SK-N-SH (cell line): ENCODE results near the gene AGR3. TPM values are rescaled to one million over a fixed set of nuclear protein-coding genes. Genes with fewer than 3 reads are reported as not detected.

Experiments
- CTCF ChIA-PET: fragments of 300-600, 350-600 bp; formaldehyde crosslinking; extraction: SDS; loops from one replicate; lab custom pipeline; 2021; lab: Yijun Ruan, JAX
- POLR2A ChIA-PET: fragments of 350-600 bp; sonication (Branson Sonifier 250); formaldehyde crosslinking; extraction: SDS; loops from one replicate; lab custom pipeline; 2020; ENCODE audit warnings: antibody characterized with exemption, inconsistent platforms; lab: Yijun Ruan, JAX
- DNase-seq: peaks from one replicate; pipeline ENCODE4 v3.0.0; 2012
- H2AFZ ChIP-seq: fragments of 200-600 bp; sonication (generic); 2 replicates; pipeline ENCODE4 v1.8.1; 2016; ENCODE audit warnings: antibody characterized with exemption, mild to moderate bottlenecking, low read depth
- H3F3A ChIP-seq: fragments of 200-600 bp; sonication (generic); replicated peaks from 2 replicates; pipeline ENCODE3; 2016; ENCODE audit warnings: antibody characterized with exemption, mild to moderate bottlenecking; ENCODE audit not compliant: insufficient read depth
- H3K27ac ChIP-seq, 2 experiments: fragments of 200-500 bp in 1 of 2; fragments of 200-600 bp in 1 of 2; sonication (Bioruptor generic) in 1 of 2; sonication (generic), shearing (Covaris generic) in 1 of 2; 2 replicates each; pipeline versions ENCODE4 v1.5.1 to v1.6.1; 2014 to 2016; ENCODE audit warnings: low read depth in 2 of 2, inconsistent platforms in 1 of 2, low read length in 1 of 2, mild to moderate bottlenecking in 1 of 2, mixed read lengths in 1 of 2
- H3K27me3 ChIP-seq: fragments of 200-600 bp; sonication (generic), shearing (Covaris generic); 2 replicates; pipeline ENCODE4 v1.6.1; 2016; ENCODE audit warnings: mixed run types; ENCODE audit not compliant: insufficient read depth
- H3K36me3 ChIP-seq, 2 experiments: fragments of 200-500 bp in 1 of 2; fragments of 200-600 bp in 1 of 2; sonication (Bioruptor generic) in 1 of 2; sonication (generic) in 1 of 2; replicated peaks in 1 of 2; 2 replicates each; pipeline versions ENCODE3 to v1.5.1; 2014 to 2016; ENCODE audit warnings: low read length in 1 of 2, mild to moderate bottlenecking in 1 of 2; ENCODE audit not compliant: insufficient read depth in 2 of 2, control insufficient read depth in 1 of 2
- H3K4me1 ChIP-seq, 2 experiments: fragments of 200-500 bp in 1 of 2; fragments of 200-600 bp in 1 of 2; sonication (Bioruptor generic) in 1 of 2; sonication (generic), shearing (Covaris generic) in 1 of 2; 2 replicates each; pipeline versions ENCODE4 v1.5.1 to v1.6.1; 2014 to 2016; ENCODE audit warnings: low read depth in 1 of 2, low read length in 1 of 2, mixed run types in 1 of 2; ENCODE audit not compliant: insufficient read depth in 2 of 2, control insufficient read depth in 1 of 2
- H3K4me2 ChIP-seq: fragments of 200-600 bp; sonication (generic), shearing (Covaris generic); 2 replicates; pipeline ENCODE4 v1.6.1; 2017; ENCODE audit warnings: mixed run types
- H3K4me3 ChIP-seq, 2 experiments: fragments of 200-500 bp in 1 of 2; fragments of 200-600 bp in 1 of 2; sonication (Bioruptor generic) in 1 of 2; sonication (generic), shearing (Covaris generic) in 1 of 2; 2 replicates each; pipeline versions ENCODE4 v1.5.1 to v1.8.1; 2014 to 2016; ENCODE audit warnings: low read depth in 2 of 2, inconsistent platforms in 1 of 2, low read length in 1 of 2, mild to moderate bottlenecking in 1 of 2, mixed read lengths in 1 of 2, moderate library complexity in 1 of 2
- H3K79me2 ChIP-seq: fragments of 200-600 bp; sonication (generic); 2 replicates; pipeline ENCODE4 v1.8.1; 2017; ENCODE audit warnings: mild to moderate bottlenecking; ENCODE audit not compliant: insufficient read depth
- H3K9ac ChIP-seq: fragments of 200-600 bp; sonication (generic); 2 replicates; pipeline ENCODE4 v1.6.1; 2017; ENCODE audit warnings: mixed run types
- H3K9me2 ChIP-seq: fragments of 200-600 bp; sonication (generic); 2 replicates; pipeline ENCODE4 v1.6.1; 2017; ENCODE audit warnings: mixed run types
- H3K9me3 ChIP-seq: fragments of 200-600 bp; sonication (generic); 2 replicates; pipeline ENCODE4 v1.6.1; 2017; ENCODE audit warnings: mixed run types, mild to moderate bottlenecking, moderate library complexity
- H4K20me1 ChIP-seq: fragments of 200-600 bp; sonication (generic); 2 replicates; pipeline ENCODE4 v1.6.1; 2017; ENCODE audit warnings: mild to moderate bottlenecking, mixed run types; ENCODE audit not compliant: insufficient read depth
- EP300 ChIP-seq, 2 experiments: IDR thresholded peaks; 2 replicates each; pipeline versions ENCODE4 v1.4.0 to v1.6.1; 2012; ENCODE audit warnings: borderline replicate concordance in 1 of 2, low read depth in 1 of 2, low read length in 1 of 2
- EZH2phosphoT487 ChIP-seq: fragments of 200-600 bp; sonication (generic); IDR thresholded peaks from 2 replicates; pipeline ENCODE4 v1.6.1; 2017; ENCODE audit warnings: low read depth, mixed run types, mild to moderate bottlenecking, antibody characterized with exemption, moderate library complexity, borderline replicate concordance
- FOSL2 ChIP-seq: IDR thresholded peaks from 2 replicates; pipeline ENCODE4 v1.4.0; 2012; ENCODE audit warnings: low read depth, mild to moderate bottlenecking, moderate library complexity, borderline replicate concordance
- FOXJ3 ChIP-seq: sonication (generic); formaldehyde crosslinking; IDR thresholded peaks from 2 replicates; pipeline ENCODE4 v1.5.1; 2020; ENCODE audit warnings: mild to moderate bottlenecking, missing genetic modification reagents
- GABPA ChIP-seq: IDR thresholded peaks from 2 replicates; pipeline ENCODE4 v1.4.0; 2012; ENCODE audit warnings: low read depth, mild to moderate bottlenecking
- GATA2 ChIP-seq: sonication (generic); formaldehyde crosslinking; IDR thresholded peaks from 2 replicates; pipeline ENCODE4 v1.5.0; 2020; ENCODE audit warnings: mild to moderate bottlenecking, missing genetic modification reagents
- JUND ChIP-seq: IDR thresholded peaks from 2 replicates; pipeline ENCODE4 v1.4.0; 2012
- MEF2A ChIP-seq: IDR thresholded peaks from 2 replicates; pipeline ENCODE4 v1.4.0; 2012; ENCODE audit warnings: low read depth, borderline replicate concordance
- MXI1 ChIP-seq: IDR thresholded peaks from 2 replicates; pipeline ENCODE4 v1.6.1; 2012; ENCODE audit warnings: mild to moderate bottlenecking, low read depth, low read length, improper control_type of control experiment
- NFIC ChIP-seq: IDR thresholded peaks from 2 replicates; pipeline ENCODE4 v1.4.0; 2012; ENCODE audit warnings: borderline replicate concordance
- NRF1 ChIP-seq: IDR thresholded peaks from 2 replicates; pipeline ENCODE4 v1.6.1; 2012; ENCODE audit warnings: low read depth, mild to moderate bottlenecking, low read length
- POLR2AphosphoS5 ChIP-seq: IDR thresholded peaks from 2 replicates; pipeline ENCODE4 v1.6.1; 2012; ENCODE audit warnings: low read depth, low read length
- RCOR1 ChIP-seq: fragments of 150-350 bp; IDR thresholded peaks from 2 replicates; pipeline ENCODE4 v1.6.1; 2017; ENCODE audit warnings: antibody characterized with exemption, low read length
- RXRA ChIP-seq: IDR thresholded peaks from 2 replicates; pipeline ENCODE4 v1.4.0; 2012; ENCODE audit warnings: low read depth, mild to moderate bottlenecking, borderline replicate concordance
- TAF1 ChIP-seq: IDR thresholded peaks from 2 replicates; pipeline ENCODE4 v1.6.1; 2012; ENCODE audit warnings: low read depth, mild to moderate bottlenecking, low read length, moderate library complexity, borderline replicate concordance
- TCF12 ChIP-seq: IDR thresholded peaks from 2 replicates; pipeline ENCODE4 v1.4.0; 2012
- TEAD4 ChIP-seq: IDR thresholded peaks from 2 replicates; pipeline ENCODE4 v1.4.0; 2012; ENCODE audit warnings: mild to moderate bottlenecking, borderline replicate concordance; ENCODE audit not compliant: insufficient read depth
- YY1 ChIP-seq: IDR thresholded peaks from 2 replicates; pipeline ENCODE4 v1.4.0; 2012; ENCODE audit warnings: low read depth, mild to moderate bottlenecking
- WGBS: methylation state at CpG from one replicate; pipeline ENCODE4 v1.1.6; 2017; ENCODE audit warnings: low lambda C conversion rate; 5-methylcytosine and 5-hydroxymethylcytosine counted together
- polyA plus RNA-seq, 3 experiments: library from polyadenylated mRNA; depleted of rRNA; stranded (reverse); fragments of >200 nt; gene quantifications; 2 replicates each; pipeline ENCODE4 v1.2.3, GENCODE V29; 2012
- TF ChIP-seq, protein P1 (sequence below): IDR thresholded peaks from 2 replicates; pipeline ENCODE4 v1.4.0; 2012; ENCODE audit warnings: low read depth
- TF ChIP-seq, protein P2 (sequence below): IDR thresholded peaks from 2 replicates; pipeline ENCODE4 v1.4.0; 2012; ENCODE audit warnings: low read depth, borderline replicate concordance
- TF ChIP-seq, protein P3 (sequence below): IDR thresholded peaks from 2 replicates; pipeline ENCODE4 v1.6.1; 2012; ENCODE audit warnings: mild to moderate bottlenecking, low read depth, low read length, moderate library complexity

AGR3 gene
- polyA plus RNA-seq, 1 of the 3 experiments (the other 2 are of a cell fraction) = not detected

DNA sequence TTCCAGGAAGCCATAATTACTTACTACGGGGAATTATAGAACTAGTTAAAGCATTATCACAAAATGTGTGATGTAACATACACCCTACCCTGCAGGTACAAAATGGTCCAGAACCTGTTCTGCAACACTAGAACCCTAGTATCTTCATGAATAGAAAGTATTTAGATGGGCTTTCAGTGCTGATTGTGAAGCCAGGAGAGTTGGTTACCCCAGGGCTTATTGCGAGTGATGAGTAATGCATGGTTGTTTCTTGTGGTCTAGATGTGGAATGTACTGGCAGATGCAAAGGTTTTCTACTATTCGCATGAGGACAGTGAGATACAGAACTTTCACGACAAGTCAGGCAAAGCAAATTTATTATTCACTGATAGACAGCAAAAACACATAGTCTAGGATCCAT, 33.6 kb upstream of the AGR3 start (continued):
- TF ChIP-seq EP300 (IDR thresholded peaks at IDR 0.05; ENCODE audit: borderline replicate concordance in 1 of 2, low read depth in 1 of 2, low read length in 1 of 2) = no peak
- no peak for TF ChIP-seq MXI1
- TF ChIP-seq, protein P1, sequence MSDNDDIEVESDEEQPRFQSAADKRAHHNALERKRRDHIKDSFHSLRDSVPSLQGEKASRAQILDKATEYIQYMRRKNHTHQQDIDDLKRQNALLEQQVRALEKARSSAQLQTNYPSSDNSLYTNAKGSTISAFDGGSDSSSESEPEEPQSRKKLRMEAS = no peak
- no peak for TF ChIP-seq NRF1
- TF ChIP-seq POLR2AphosphoS5 = no peak
- TF ChIP-seq FOSL2 = peak; percentile 34
- no peak for TF ChIP-seq GABPA
- TF ChIP-seq TEAD4 = 0 out of 2 replicates have a peak, but pooled peaks have one; percentile 17
- TF ChIP-seq FOXJ3 (CRISPR knock-in tag) = no peak
- no peak; the same call in 1 of the 2 replicates for TF ChIP-seq NFIC
- TF ChIP-seq, all 33 proteins: peak for 4

DNA sequence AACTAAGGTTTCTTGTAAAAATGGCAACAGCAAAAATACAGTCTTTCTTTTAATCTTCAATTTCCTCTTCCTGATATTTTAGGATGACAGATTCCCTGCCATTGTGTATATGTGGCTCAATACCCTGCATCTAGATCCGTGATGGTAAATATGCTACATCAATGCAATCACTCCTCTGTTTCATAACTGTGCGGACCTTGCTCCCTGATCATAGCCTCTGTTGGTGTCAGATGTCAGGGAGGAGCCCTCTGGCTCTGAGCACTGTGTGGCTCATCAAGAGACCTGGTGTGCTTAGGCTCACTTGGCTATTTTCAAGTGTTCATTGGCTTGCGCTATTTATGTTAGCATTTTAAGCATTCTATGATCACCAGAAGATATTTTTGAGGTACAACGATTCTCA, 33.0 kb upstream of the AGR3 start:
- no peak for DNase-seq
- TF ChIP-seq TCF12 (no peak), MXI1 (no peak), TAF1 (no peak), GATA2 (CRISPR knock-in tag) (no peak), TEAD4 (no peak), EZH2phosphoT487 (no peak), GABPA (no peak), RXRA (no peak), MEF2A (no peak), JUND (no peak), YY1 (no peak), RCOR1 (no peak), POLR2AphosphoS5 (no peak)
- TF ChIP-seq, protein P1 = no peak
- TF ChIP-seq, protein P2, sequence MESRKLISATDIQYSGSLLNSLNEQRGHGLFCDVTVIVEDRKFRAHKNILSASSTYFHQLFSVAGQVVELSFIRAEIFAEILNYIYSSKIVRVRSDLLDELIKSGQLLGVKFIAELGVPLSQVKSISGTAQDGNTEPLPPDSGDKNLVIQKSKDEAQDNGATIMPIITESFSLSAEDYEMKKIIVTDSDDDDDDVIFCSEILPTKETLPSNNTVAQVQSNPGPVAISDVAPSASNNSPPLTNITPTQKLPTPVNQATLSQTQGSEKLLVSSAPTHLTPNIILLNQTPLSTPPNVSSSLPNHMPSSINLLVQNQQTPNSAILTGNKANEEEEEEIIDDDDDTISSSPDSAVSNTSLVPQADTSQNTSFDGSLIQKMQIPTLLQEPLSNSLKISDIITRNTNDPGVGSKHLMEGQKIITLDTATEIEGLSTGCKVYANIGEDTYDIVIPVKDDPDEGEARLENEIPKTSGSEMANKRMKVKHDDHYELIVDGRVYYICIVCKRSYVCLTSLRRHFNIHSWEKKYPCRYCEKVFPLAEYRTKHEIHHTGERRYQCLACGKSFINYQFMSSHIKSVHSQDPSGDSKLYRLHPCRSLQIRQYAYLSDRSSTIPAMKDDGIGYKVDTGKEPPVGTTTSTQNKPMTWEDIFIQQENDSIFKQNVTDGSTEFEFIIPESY = no peak
- TF ChIP-seq, protein P3, sequence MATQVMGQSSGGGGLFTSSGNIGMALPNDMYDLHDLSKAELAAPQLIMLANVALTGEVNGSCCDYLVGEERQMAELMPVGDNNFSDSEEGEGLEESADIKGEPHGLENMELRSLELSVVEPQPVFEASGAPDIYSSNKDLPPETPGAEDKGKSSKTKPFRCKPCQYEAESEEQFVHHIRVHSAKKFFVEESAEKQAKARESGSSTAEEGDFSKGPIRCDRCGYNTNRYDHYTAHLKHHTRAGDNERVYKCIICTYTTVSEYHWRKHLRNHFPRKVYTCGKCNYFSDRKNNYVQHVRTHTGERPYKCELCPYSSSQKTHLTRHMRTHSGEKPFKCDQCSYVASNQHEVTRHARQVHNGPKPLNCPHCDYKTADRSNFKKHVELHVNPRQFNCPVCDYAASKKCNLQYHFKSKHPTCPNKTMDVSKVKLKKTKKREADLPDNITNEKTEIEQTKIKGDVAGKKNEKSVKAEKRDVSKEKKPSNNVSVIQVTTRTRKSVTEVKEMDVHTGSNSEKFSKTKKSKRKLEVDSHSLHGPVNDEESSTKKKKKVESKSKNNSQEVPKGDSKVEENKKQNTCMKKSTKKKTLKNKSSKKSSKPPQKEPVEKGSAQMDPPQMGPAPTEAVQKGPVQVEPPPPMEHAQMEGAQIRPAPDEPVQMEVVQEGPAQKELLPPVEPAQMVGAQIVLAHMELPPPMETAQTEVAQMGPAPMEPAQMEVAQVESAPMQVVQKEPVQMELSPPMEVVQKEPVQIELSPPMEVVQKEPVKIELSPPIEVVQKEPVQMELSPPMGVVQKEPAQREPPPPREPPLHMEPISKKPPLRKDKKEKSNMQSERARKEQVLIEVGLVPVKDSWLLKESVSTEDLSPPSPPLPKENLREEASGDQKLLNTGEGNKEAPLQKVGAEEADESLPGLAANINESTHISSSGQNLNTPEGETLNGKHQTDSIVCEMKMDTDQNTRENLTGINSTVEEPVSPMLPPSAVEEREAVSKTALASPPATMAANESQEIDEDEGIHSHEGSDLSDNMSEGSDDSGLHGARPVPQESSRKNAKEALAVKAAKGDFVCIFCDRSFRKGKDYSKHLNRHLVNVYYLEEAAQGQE = no peak
- Histone ChIP-seq H2AFZ (no peak overlapping the region), H3K27ac (no peak overlapping the region), H3K9me3 (no peaks in the 10 kb centered on the region), H3K27me3 (no peaks in the 10 kb centered on the region), H3K4me3 (no peak overlapping the region), H3K36me3 (no peaks in the 10 kb centered on the region), H3F3A (no peaks in the 10 kb centered on the region), H3K4me1 (peaks cover 0 to 10% of the 10 kb centered on the region in 2 experiments; a peak in 1 of 4 replicates), H4K20me1 (no peaks in the 10 kb centered on the region), H3K79me2 (no peaks in the 10 kb centered on the region), H3K9ac (no peak overlapping the region), H3K9me2 (no peaks in the 10 kb centered on the region), H3K4me2 (no peak overlapping the region)
- WGBS = 22% methylated on average over 4 of the region's 4 CpGs
- ChIA-PET POLR2A (no interaction called here), CTCF (interaction anchor here (1.0 to 1.5 kb wide), 2 partner anchors 114 to 219 kb away, joined by 4 to 5 read pairs; no protein-coding TSS in a partner anchor)
